ENCODE data around the gene ZSCAN18. TPM values are rescaled to one million over a fixed set of nuclear protein-coding genes. Genes with fewer than 3 reads are reported as not detected.
"Not testable (repeated sequence)": the region's sequence is repeated elsewhere in the genome, so short reads cannot be mapped to it uniquely, and the experiment has no call there.

Gene ZSCAN18, protein sequence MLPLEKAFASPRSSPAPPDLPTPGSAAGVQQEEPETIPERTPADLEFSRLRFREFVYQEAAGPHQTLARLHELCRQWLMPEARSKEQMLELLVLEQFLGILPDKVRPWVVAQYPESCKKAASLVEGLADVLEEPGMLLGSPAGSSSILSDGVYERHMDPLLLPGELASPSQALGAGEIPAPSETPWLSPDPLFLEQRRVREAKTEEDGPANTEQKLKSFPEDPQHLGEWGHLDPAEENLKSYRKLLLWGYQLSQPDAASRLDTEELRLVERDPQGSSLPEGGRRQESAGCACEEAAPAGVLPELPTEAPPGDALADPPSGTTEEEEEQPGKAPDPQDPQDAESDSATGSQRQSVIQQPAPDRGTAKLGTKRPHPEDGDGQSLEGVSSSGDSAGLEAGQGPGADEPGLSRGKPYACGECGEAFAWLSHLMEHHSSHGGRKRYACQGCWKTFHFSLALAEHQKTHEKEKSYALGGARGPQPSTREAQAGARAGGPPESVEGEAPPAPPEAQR
- total RNA-seq (2014; rRNA removed; shearing (Covaris generic)), result not detected in 2 replicates
- total RNA-seq (2022), result not detected in 2 replicates
- Bru-seq, nascent RNA, result percentile 7 among the genes with signal in this experiment
- BruChase-seq, experiment 1, labeled RNA remaining after a 6-hour chase, result percentile 4 among the genes with signal in this experiment
- BruChase-seq, experiment 2, labeled RNA remaining after a 2-hour chase, result percentile 5 among the genes with signal in this experiment
- long read RNA-seq, partial matches to known transcripts, result 0 of 1 reads
- long read RNA-seq, other reads (novel, unspliced or antisense), result 0 of 1 reads

DNA sequence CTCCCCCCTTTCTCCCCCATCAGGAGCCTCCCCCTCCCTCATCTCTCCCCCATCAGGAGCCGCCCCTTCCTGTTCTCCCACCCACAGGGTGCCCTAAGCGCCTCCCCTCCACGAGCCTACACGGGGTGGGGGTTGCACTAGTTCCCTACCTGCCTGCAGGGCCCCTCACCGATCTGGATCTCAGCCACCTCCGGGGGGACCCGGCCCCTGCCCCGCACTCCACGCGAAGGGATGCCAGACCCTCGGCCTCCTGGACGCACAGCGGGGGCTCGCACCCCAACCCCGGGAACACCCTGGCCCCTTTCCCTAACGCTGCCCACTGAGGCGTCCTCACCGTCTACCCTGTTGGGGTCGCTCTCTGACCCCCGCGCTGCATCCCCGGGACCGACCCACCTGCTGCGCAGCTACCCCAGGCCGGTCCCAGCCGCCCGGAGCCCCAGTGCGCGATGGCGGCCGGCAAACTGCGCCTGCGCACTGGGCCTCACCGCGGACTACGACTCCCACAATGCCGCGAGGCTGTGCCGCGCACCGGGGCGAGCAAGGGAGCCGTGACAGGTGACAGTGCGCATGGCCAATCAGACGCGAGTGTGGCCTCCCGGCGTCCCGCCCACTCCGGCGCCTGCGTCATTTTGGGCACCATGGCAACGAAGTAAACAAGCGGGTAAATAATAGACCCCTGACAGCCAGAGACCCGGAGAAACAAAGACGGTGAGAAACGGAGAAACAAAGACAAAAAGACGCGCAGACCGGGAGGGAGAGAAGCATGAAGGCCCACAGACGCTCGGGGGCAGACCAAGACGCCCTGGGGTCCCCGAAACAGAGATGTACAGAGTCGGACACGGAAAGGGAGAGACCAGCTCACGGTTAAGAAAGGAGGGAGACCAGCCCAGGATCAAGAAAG is at the start of gene ZSCAN18:
ZSCAN18 (minus strand) TSS at position 451 of the 901 bp plus-strand sequence. CDS start 7,964 bp downstream, outside the sequence.
- ChIA-PET POLR2A (no interaction called here), CTCF (ENCODE audit: unreplicated experiment) (no interaction called here)
- H4K20me1 ChIP-seq (ENCODE audit: insufficient read depth, low read length), result no peaks in the 10 kb centered on the region
- no peaks in the 10 kb centered on the region for H3K79me2 ChIP-seq (ENCODE audit: insufficient read depth, low read depth, low read length)
- H3K9me2 ChIP-seq (ENCODE audit: insufficient read depth, low read length), result no peaks in the 10 kb centered on the region
- no peak within 1 kb of the TSS for H2AFZ ChIP-seq (ENCODE audit: low read length)
- no peak within 1 kb of the TSS for H3K4me3 ChIP-seq (ENCODE audit: low read depth, low read length, poor library complexity, severe bottlenecking)
- TF ChIP-seq, protein P1, sequence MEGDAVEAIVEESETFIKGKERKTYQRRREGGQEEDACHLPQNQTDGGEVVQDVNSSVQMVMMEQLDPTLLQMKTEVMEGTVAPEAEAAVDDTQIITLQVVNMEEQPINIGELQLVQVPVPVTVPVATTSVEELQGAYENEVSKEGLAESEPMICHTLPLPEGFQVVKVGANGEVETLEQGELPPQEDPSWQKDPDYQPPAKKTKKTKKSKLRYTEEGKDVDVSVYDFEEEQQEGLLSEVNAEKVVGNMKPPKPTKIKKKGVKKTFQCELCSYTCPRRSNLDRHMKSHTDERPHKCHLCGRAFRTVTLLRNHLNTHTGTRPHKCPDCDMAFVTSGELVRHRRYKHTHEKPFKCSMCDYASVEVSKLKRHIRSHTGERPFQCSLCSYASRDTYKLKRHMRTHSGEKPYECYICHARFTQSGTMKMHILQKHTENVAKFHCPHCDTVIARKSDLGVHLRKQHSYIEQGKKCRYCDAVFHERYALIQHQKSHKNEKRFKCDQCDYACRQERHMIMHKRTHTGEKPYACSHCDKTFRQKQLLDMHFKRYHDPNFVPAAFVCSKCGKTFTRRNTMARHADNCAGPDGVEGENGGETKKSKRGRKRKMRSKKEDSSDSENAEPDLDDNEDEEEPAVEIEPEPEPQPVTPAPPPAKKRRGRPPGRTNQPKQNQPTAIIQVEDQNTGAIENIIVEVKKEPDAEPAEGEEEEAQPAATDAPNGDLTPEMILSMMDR (conservative IDR thresholded peaks at IDR 0.05; ENCODE audit: low read length), result no peak
- no peak for TF ChIP-seq EZH2phosphoT487 (IDR thresholded peaks at IDR 0.05; ENCODE audit: borderline replicate concordance, low read depth, low read length)
- intact Hi-C loops (cut with micrococcal nuclease; ENCODE audit: unreplicated experiment), result no loop called here
- H3K27ac ChIP-seq (ENCODE audit: low read depth, low read length, poor library complexity, severe bottlenecking), result no peak within 1 kb of the TSS
- DNase-seq (ENCODE audit: low spot score), result no peak
- no TSS peak for BruUV-seq (replicated peaks)
- peak within 1 kb of the TSS; percentile 29; the same call in 1 of the 2 replicates for H3K4me2 ChIP-seq (ENCODE audit: low read length)
- no peaks in the 10 kb centered on the region for H3K9me3 ChIP-seq (ENCODE audit: low read length)
- no peaks in the 10 kb centered on the region for H3K4me1 ChIP-seq (ENCODE audit: insufficient read depth, low read length, poor library complexity, severe bottlenecking)
- H3K36me3 ChIP-seq (ENCODE audit: insufficient read depth, low read length), result no peaks in the 10 kb centered on the region

DNA sequence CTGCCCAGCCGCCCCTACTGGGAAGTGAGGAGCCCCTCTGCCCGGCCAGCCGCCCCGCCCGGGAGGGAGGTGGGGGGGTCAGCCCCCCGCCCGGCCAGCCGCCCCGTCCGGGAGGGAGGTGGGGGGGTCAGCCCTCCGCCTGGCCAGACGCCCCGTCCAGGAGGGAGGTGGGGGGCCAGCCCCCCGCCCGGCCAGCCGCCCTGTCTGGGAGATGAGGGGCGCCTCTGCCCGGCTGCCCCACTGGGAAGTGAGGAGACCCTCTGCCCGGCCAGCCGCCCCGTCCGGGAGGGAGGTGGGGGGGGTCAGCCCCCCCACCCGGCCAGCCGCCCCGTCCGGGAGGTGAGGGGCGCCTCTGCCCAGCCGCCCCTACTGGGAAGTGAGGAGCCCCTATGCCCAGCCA is 49.4 kb upstream of the ZSCAN18 start:
- H3K27ac ChIP-seq (ENCODE audit: low read depth, low read length, poor library complexity, severe bottlenecking); H3K79me2 ChIP-seq (ENCODE audit: insufficient read depth, low read depth, low read length); H3K4me2 ChIP-seq (ENCODE audit: low read length); H3K4me1 ChIP-seq (ENCODE audit: insufficient read depth, low read length, poor library complexity, severe bottlenecking); intact Hi-C loops (cut with micrococcal nuclease; ENCODE audit: unreplicated experiment); H4K20me1 ChIP-seq (ENCODE audit: insufficient read depth, low read length); H3K36me3 ChIP-seq (ENCODE audit: insufficient read depth, low read length); H3K9me2 ChIP-seq (ENCODE audit: insufficient read depth, low read length); POLR2A ChIA-PET; DNase-seq (ENCODE audit: low spot score); CTCF ChIA-PET (ENCODE audit: unreplicated experiment); H2AFZ ChIP-seq (ENCODE audit: low read length); H3K4me3 ChIP-seq (ENCODE audit: low read depth, low read length, poor library complexity, severe bottlenecking); BruUV-seq (replicated peaks): not testable (repeated sequence)
- peaks cover 35% of the 10 kb centered on the region for H3K9me3 ChIP-seq (ENCODE audit: low read length)

DNA sequence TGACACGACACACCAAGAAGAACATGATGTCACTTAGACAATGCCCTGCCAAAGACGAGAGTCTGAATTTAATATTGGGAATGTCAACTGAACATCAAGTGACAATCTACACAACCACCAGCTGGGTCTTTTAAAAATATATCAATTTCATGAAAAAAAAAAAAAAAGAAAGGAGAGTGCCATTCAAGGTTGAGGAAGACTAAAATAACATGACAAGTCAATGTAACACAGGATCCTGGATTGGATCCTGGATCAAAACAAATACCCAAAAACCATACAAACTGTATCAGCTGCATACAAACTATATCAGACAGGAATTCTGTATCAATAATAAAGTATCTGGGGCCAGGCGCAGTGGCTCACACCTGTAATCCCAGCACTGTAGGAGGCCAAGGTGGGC is 47.8 kb upstream of the ZSCAN18 start:
- Histone ChIP-seq H3K4me2 (ENCODE audit: low read length) (no peak overlapping the region), H3K79me2 (ENCODE audit: insufficient read depth, low read depth, low read length) (no peaks in the 10 kb centered on the region), H3K27ac (ENCODE audit: low read depth, low read length, poor library complexity, severe bottlenecking) (no peak overlapping the region), H3K36me3 (ENCODE audit: insufficient read depth, low read length) (no peaks in the 10 kb centered on the region), H3K9me3 (ENCODE audit: low read length) (peaks cover 24% of the 10 kb centered on the region), H4K20me1 (ENCODE audit: insufficient read depth, low read length) (no peaks in the 10 kb centered on the region), H3K9me2 (ENCODE audit: insufficient read depth, low read length) (no peaks in the 10 kb centered on the region), H3K4me3 (ENCODE audit: low read depth, low read length, poor library complexity, severe bottlenecking) (no peak overlapping the region), H2AFZ (ENCODE audit: low read length) (no peak overlapping the region), H3K4me1 (ENCODE audit: insufficient read depth, low read length, poor library complexity, severe bottlenecking) (peaks cover 4% of the 10 kb centered on the region)
- intact Hi-C loops (cut with micrococcal nuclease; ENCODE audit: unreplicated experiment), result no loop called here
- ChIA-PET CTCF (ENCODE audit: unreplicated experiment) (no interaction called here), POLR2A (no interaction called here)
- DNase-seq (ENCODE audit: low spot score), result no peak
- BruUV-seq (replicated peaks), result no TSS peak
- TF ChIP-seq EZH2phosphoT487 (IDR thresholded peaks at IDR 0.05; ENCODE audit: borderline replicate concordance, low read depth, low read length), result no peak
- TF ChIP-seq, protein P1 (conservative IDR thresholded peaks at IDR 0.05; ENCODE audit: low read length), result no peak

Data from OCI-LY7 (cell line).